Breast epithelium (tissue), 4 donors: ENCODE measurements around the gene PDCD7. TPM values are rescaled to one million over a fixed set of nuclear protein-coding genes. Genes with fewer than 3 reads are reported as not detected.
"Not testable (repeated sequence)": the region's sequence is repeated elsewhere in the genome, so short reads cannot be mapped to it uniquely, and the experiment has no call there.

Source experiments
- DNase-seq, 2 donors: peaks; one replicate each; pipeline ENCODE4 v3.0.0-alpha.2; 2019; ENCODE audit warnings: low spot score in 2 of 2
- H3K27ac ChIP-seq, 2 donors: fragments of 200-600 bp; sonication (generic) in 1 of 2; one replicate each; pipeline ENCODE4 v1.5.1; 2016 to 2019; ENCODE audit warnings: mild to moderate bottlenecking in 1 of 2
- H3K27me3 ChIP-seq, 2 donors: fragments of 200-600 bp; sonication (generic) in 1 of 2; one replicate each; pipeline versions ENCODE4 v1.5.1 to v1.6.0; 2017 to 2019; ENCODE audit warnings: control low read depth in 1 of 2, mild to moderate bottlenecking in 1 of 2
- H3K36me3 ChIP-seq: fragments of 200-600 bp; one replicate; pipeline ENCODE4 v1.5.1; 2019
- H3K4me1 ChIP-seq, 2 donors: fragments of 200-600 bp; sonication (generic); one replicate each; pipeline ENCODE4 v1.5.1; 2016 to 2019; ENCODE audit warnings: control low read depth in 1 of 2
- H3K4me3 ChIP-seq, 3 donors: fragments of 200-600 bp; sonication (generic); 1 replicate in 2 of 3; 2 replicates in 1 of 3; pipeline ENCODE4 v1.5.1; 2016 to 2019; ENCODE audit warnings: mild to moderate bottlenecking in 3 of 3, moderate library complexity in 2 of 3
- H3K9me3 ChIP-seq, 2 donors: fragments of 200-600 bp; sonication (generic) in 1 of 2; one replicate each; pipeline ENCODE4 v1.5.1; 2016 to 2019; ENCODE audit warnings: control low read depth in 1 of 2
- CTCF ChIP-seq, 3 donors: fragments of 450-650 bp; IDR thresholded peaks; one replicate each; pipeline ENCODE4 v1.5.1; 2016 to 2017; ENCODE audit warnings: antibody characterized with exemption in 3 of 3, mild to moderate bottlenecking in 3 of 3, moderate library complexity in 3 of 3
- POLR2A ChIP-seq: fragments of 450-650 bp; IDR thresholded peaks from one replicate; pipeline ENCODE4 v1.6.1; 2016; ENCODE audit warnings: antibody characterized with exemption, mild to moderate bottlenecking, moderate library complexity
- POLR2AphosphoS5 ChIP-seq, 3 donors: sonication (generic); formaldehyde crosslinking; IDR thresholded peaks; one replicate each; pipeline ENCODE4 v1.6.1; 2017; ENCODE audit warnings: antibody characterized with exemption in 3 of 3
- intact Hi-C: fragments of 100-400 bp; cut with DNase I; formaldehyde crosslinking; loops from one replicate; pipeline ENCODE4 v1.15.1; 2023; ENCODE audit warnings: low total_unique reads
- total RNA-seq, 3 donors: library from RNA; depleted of rRNA; stranded (reverse); fragments of >200 nt; gene quantifications; one replicate each; pipeline ENCODE4 v1.1.0, GENCODE V29; 2016

The PDCD7 gene
- total RNA-seq, 3 donors from 2014 or later: 21.6 to 26.7 (median 24.4) TPM

GRCh38 chr15:65164139-65164538, 30.5 kb upstream of the PDCD7 start:
- no peak for TF ChIP-seq POLR2A
- Histone ChIP-seq H3K4me3 (no peak overlapping the region), H3K36me3 (no peaks in the 10 kb centered on the region), H3K4me1 (peaks cover 0 to 3% of the 10 kb centered on the region in 2 donors), H3K9me3 (no peaks in the 10 kb centered on the region), H3K27me3 (no peaks in the 10 kb centered on the region), H3K27ac (no peak overlapping the region)
- intact Hi-C loops: no loop called here
- DNase-seq: no peak

GRCh38 chr15:65163041-65163440, 29.4 kb upstream of the PDCD7 start:
- DNase-seq: no peak
- Histone ChIP-seq H3K36me3 (peaks cover under 1% of the 10 kb centered on the region), H3K4me3 (no peak overlapping the region), H3K4me1 (peaks cover 0 to 3% of the 10 kb centered on the region in 2 donors), H3K9me3 (no peaks in the 10 kb centered on the region), H3K27me3 (no peaks in the 10 kb centered on the region), H3K27ac (no peak overlapping the region)
- intact Hi-C loops: no loop called here
- TF ChIP-seq POLR2AphosphoS5 (IDR thresholded peaks at IDR 0.05): no peak
- TF ChIP-seq POLR2A: no peak
- no peak for TF ChIP-seq CTCF (IDR thresholded peaks at IDR 0.05)

GRCh38 chr15:65156692-65157091, 23.1 kb upstream of the PDCD7 start:
- peaks cover 4% of the 10 kb centered on the region for H3K36me3 ChIP-seq

GRCh38 chr15:65154720-65155119, 21.1 kb upstream of the PDCD7 start:
- TF ChIP-seq POLR2A (no peak), POLR2AphosphoS5 (IDR thresholded peaks at IDR 0.05) (no peak), CTCF (IDR thresholded peaks at IDR 0.05) (no peak)
- Histone ChIP-seq H3K36me3 (peaks cover 4% of the 10 kb centered on the region), H3K9me3 (no peaks in the 10 kb centered on the region), H3K4me1 (no peaks in the 10 kb centered on the region), H3K4me3 (no peak overlapping the region), H3K27ac (no peak overlapping the region), H3K27me3 (no peaks in the 10 kb centered on the region)
- intact Hi-C loops: no loop called here
- no peak for DNase-seq

More at GRCh38 chr15:65156692-65157091, 23.1 kb upstream of the PDCD7 start:
- TF ChIP-seq POLR2A (no peak), POLR2AphosphoS5 (IDR thresholded peaks at IDR 0.05) (no peak), CTCF (IDR thresholded peaks at IDR 0.05) (no peak)
- Histone ChIP-seq H3K9me3 (no peaks in the 10 kb centered on the region), H3K4me3 (no peak overlapping the region), H3K4me1 (peaks cover 0 to 3% of the 10 kb centered on the region in 2 donors), H3K27me3 (no peaks in the 10 kb centered on the region), H3K27ac (no peak overlapping the region)
- intact Hi-C loops: no loop called here
- no peak for DNase-seq

- no peak overlapping the region for H3K27ac ChIP-seq
- intact Hi-C loops: no loop called here
- DNase-seq: no peak
- no peaks in the 10 kb centered on the region for H3K9me3 ChIP-seq
- no peaks in the 10 kb centered on the region for H3K36me3 ChIP-seq
- H3K27me3 ChIP-seq: no peaks in the 10 kb centered on the region
- H3K4me1 ChIP-seq: no peaks in the 10 kb centered on the region
- no peak for TF ChIP-seq CTCF (IDR thresholded peaks at IDR 0.05)
- TF ChIP-seq POLR2AphosphoS5 (IDR thresholded peaks at IDR 0.05): no peak
- no peak for TF ChIP-seq POLR2A
- no peak overlapping the region for H3K4me3 ChIP-seq
These were observed 14.3 kb upstream of the PDCD7 start for GRCh38 chr15:65147902-65148301.

- Histone ChIP-seq H3K4me1 (no peaks in the 10 kb centered on the region), H3K27ac (no peak overlapping the region), H3K27me3 (no peaks in the 10 kb centered on the region), H3K36me3 (no peaks in the 10 kb centered on the region), H3K4me3 (no peak overlapping the region), H3K9me3 (no peaks in the 10 kb centered on the region)
- no peak for DNase-seq
- intact Hi-C loops: no loop called here
- TF ChIP-seq CTCF (IDR thresholded peaks at IDR 0.05): no peak
- TF ChIP-seq POLR2A: no peak
- TF ChIP-seq POLR2AphosphoS5 (IDR thresholded peaks at IDR 0.05): no peak
These were observed 12.8 kb upstream of the PDCD7 start for GRCh38 chr15:65146438-65146837.

GRCh38 chr15:65138631-65139030, 5.0 kb upstream of the PDCD7 start:
- H3K4me3 ChIP-seq, H3K9me3 ChIP-seq, H3K4me1 ChIP-seq, H3K36me3 ChIP-seq, H3K27me3 ChIP-seq, intact Hi-C loops, DNase-seq, H3K27ac ChIP-seq: not testable (repeated sequence)

- H3K27me3 ChIP-seq: not testable (repeated sequence)
These were observed 4.3 kb upstream of the PDCD7 start for GRCh38 chr15:65137893-65138292.

More at GRCh38 chr15:65137893-65138292, 4.3 kb upstream of the PDCD7 start:
- H3K27ac ChIP-seq, H3K9me3 ChIP-seq, DNase-seq, H3K4me1 ChIP-seq, intact Hi-C loops, H3K36me3 ChIP-seq, H3K4me3 ChIP-seq: not testable (repeated sequence)
